Measurements from ENCODE around the gene KCNJ6. TPM values are rescaled to one million over a fixed set of nuclear protein-coding genes. Genes with fewer than 3 reads are reported as not detected.

KCNJ6 gene
- total and polyA plus RNA-seq, 2 of the 8 experiments (the other 6 are each of a cell fraction or from before 2014, with no cell fraction given), result 0.51 to 1.2 TPM

DNA sequence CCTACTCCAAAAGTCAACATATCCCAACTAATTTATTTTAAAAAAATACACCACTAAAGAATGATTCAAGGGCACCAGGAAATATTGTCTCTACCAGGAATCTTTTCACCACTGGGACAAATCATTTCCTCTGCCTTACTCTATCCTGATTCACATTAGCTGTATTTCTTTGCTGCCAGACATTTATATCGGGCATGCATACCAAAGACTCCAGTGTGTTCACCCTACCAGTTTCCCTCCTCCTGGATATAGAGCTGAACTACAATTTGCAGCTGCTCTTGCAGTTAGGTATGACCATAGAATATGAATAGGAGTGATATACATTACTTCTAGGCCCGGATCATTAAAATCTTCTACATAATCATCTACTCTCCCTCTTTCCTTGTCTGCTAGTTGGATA, 7.6 kb downstream of the KCNJ6 start:
- H3K79me1 ChIP-seq (ENCODE audit: low read depth, low read length), result no peaks in the 10 kb centered on the region; the same call in 1 of the 2 replicates
- no peak overlapping the region for H3K23ac ChIP-seq (ENCODE audit: insufficient read length)
- no peak overlapping the region for H2AK5ac ChIP-seq (ENCODE audit: low read depth, low read length)
- no peaks in the 10 kb centered on the region; a peak in 1 of 7 replicates for H3K4me1 ChIP-seq (replicated peaks in 1 of 4; ENCODE audit: control insufficient read depth in 3 of 4, insufficient read depth in 4 of 4, low read length in 3 of 4)
- no peak overlapping the region for H2BK12ac ChIP-seq (ENCODE audit: low read depth, low read length)
- H3K4ac ChIP-seq (replicated peaks; ENCODE audit: insufficient read length, low read depth, low read length), result no peak overlapping the region
- CTCF ChIA-PET (ENCODE audit: partially characterized antibody), result interaction anchor here (1.6 kb wide), 1 partner anchor 33 kb away, joined by 4 read pairs; no protein-coding TSS in a partner anchor
- H3K79me2 ChIP-seq (ENCODE audit: control insufficient read depth in 1 of 2, insufficient read depth in 2 of 2, low read length in 2 of 2), result no peaks in the 10 kb centered on the region
- H4K8ac ChIP-seq (ENCODE audit: extremely low read depth, insufficient read depth, low read length), result no peak overlapping the region
- H2BK5ac ChIP-seq (ENCODE audit: low read depth, low read length), result no peak overlapping the region
- H3K4me2 ChIP-seq (ENCODE audit: insufficient read depth in 1 of 2, low read depth in 2 of 2, low read length in 2 of 2), result no peak overlapping the region
- no peaks in the 10 kb centered on the region for H3K36me3 ChIP-seq (ENCODE audit: control insufficient read depth in 2 of 4, insufficient read depth in 4 of 4, low read length in 3 of 4)
- WGBS, 2 experiments (ENCODE audit: extremely low coverage in 1 of 2, insufficient coverage in 1 of 2, insufficient read length in 1 of 2, insufficient replicate concordance in 2 of 2, low coverage in 1 of 2, low lambda C conversion rate in 2 of 2, missing lambda C conversion rate in 1 of 2), result 81% methylated on average over 2 of the region's 2 CpGs; no CpG with 5 or more reads in 1 of the 2 experiments
- no peak overlapping the region for H2AFZ ChIP-seq (ENCODE audit: low read length)
- no peaks in the 10 kb centered on the region for H3K27me3 ChIP-seq (replicated peaks in 1 of 4; ENCODE audit: control insufficient read depth in 3 of 4, extremely low read depth in 1 of 4, insufficient read depth in 3 of 4, low read length in 3 of 4)
- no peak overlapping the region for H3K4me3 ChIP-seq (ENCODE audit: extremely low read depth in 1 of 4, insufficient read depth in 2 of 4, low read depth in 3 of 4, low read length in 4 of 4)
- H3K56ac ChIP-seq (replicated peaks; ENCODE audit: insufficient read length, low read depth, low read length), result no peak overlapping the region
- H3K14ac ChIP-seq (ENCODE audit: insufficient read length), result no peak overlapping the region
- no peak for FAIRE-seq
- H4K20me1 ChIP-seq (replicated peaks in 1 of 2; ENCODE audit: control insufficient read depth in 1 of 2, insufficient read depth in 2 of 2, low read length in 2 of 2), result peaks cover 0 to 3% of the 10 kb centered on the region in 2 experiments
- DNase-seq (ENCODE audit: low read depth in 1 of 2, low spot score in 2 of 2), result no peak
- no peaks in the 10 kb centered on the region for H3K9me3 ChIP-seq (ENCODE audit: insufficient read depth in 2 of 2, low read depth in 1 of 2, low read length in 1 of 2)
- H2BK15ac ChIP-seq (ENCODE audit: low read length), result no peak overlapping the region
- H3K18ac ChIP-seq (ENCODE audit: extremely low read depth, low read length), result no peak overlapping the region
- no peak overlapping the region for H3K27ac ChIP-seq (ENCODE audit: low read depth, low read length)
- POLR2A ChIA-PET (ENCODE audit: partially characterized antibody), result interaction anchor here (1.5 kb wide), 1 partner anchor 10 kb away, joined by 4 read pairs; no protein-coding TSS in a partner anchor
- no peak overlapping the region for H3K9ac ChIP-seq (replicated peaks in 1 of 4; ENCODE audit: extremely low read depth in 1 of 4, low read depth in 3 of 4, low read length in 3 of 4)
- H2BK20ac ChIP-seq (ENCODE audit: low read length), result no peak overlapping the region
- H4K91ac ChIP-seq (replicated peaks; ENCODE audit: insufficient read length, low read length), result no peak overlapping the region
- no peak overlapping the region for H2BK120ac ChIP-seq (replicated peaks; ENCODE audit: low read depth, low read length)
- H4K5ac ChIP-seq (ENCODE audit: insufficient read length, low read depth, low read length), result no peak overlapping the region
- H3K23me2 ChIP-seq (ENCODE audit: low read depth, low read length), result no peaks in the 10 kb centered on the region; the same call in 1 of the 2 replicates
- TF ChIP-seq TAF7 (optimal IDR thresholded peaks at IDR 0.05; ENCODE audit: borderline replicate concordance, low read depth, low read length), result no peak
